ENCODE results near the gene EDIL3.

DNA sequence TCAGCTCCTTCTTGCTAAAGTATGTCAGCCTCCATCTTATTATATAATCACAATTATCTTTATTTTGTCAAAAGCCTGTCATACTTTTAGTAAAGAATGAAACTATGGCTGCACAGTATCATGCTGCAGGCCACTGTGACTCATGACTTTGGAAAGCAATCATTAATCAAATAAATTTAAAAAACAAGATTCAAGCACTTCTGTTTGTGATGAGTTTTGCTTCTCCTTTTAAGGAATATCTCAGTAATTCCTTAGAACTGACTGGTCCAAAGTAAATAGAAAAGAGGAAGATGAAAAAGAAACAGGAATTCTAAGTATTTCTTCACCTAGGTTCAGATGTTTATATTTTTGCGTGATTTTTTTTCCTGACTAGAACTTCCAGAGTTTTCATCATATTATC lies 83.1 kb downstream of the EDIL3 start:
- TF ChIP-seq, protein P1, sequence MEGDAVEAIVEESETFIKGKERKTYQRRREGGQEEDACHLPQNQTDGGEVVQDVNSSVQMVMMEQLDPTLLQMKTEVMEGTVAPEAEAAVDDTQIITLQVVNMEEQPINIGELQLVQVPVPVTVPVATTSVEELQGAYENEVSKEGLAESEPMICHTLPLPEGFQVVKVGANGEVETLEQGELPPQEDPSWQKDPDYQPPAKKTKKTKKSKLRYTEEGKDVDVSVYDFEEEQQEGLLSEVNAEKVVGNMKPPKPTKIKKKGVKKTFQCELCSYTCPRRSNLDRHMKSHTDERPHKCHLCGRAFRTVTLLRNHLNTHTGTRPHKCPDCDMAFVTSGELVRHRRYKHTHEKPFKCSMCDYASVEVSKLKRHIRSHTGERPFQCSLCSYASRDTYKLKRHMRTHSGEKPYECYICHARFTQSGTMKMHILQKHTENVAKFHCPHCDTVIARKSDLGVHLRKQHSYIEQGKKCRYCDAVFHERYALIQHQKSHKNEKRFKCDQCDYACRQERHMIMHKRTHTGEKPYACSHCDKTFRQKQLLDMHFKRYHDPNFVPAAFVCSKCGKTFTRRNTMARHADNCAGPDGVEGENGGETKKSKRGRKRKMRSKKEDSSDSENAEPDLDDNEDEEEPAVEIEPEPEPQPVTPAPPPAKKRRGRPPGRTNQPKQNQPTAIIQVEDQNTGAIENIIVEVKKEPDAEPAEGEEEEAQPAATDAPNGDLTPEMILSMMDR (IDR thresholded peaks at IDR 0.05) = no peak
- no peak for TF ChIP-seq EP300 (IDR thresholded peaks at IDR 0.05)
- TF ChIP-seq POLR2AphosphoS5 (IDR thresholded peaks at IDR 0.05) = no peak
- no peak for TF ChIP-seq POLR2A (IDR thresholded peaks at IDR 0.05)

Measured in upper lobe of left lung (tissue), 4 donors.